Measurements from ENCODE around the gene ARPC1B.

Gene ARPC1B

GRCh38 chr7:99440195-99440594 is 65.7 kb downstream of the ARPC1B start:
- DNase-seq (ENCODE audit: low read depth in 1 of 2, low spot score in 1 of 2): no peak
